ENCODE results near the gene ARSK.

The ARSK gene

GRCh38 chr5:95564450-95564849, 9.5 kb downstream of the ARSK start:
- DNase-seq (ENCODE audit: low spot score) = no peak

GRCh38 chr5:95565280-95565920, 10.5 kb downstream of the ARSK start:
- no peak for DNase-seq (ENCODE audit: low spot score)

- DNase-seq (ENCODE audit: low spot score) = no peak
Observed at GRCh38 chr5:95572016-95572415, 17.1 kb downstream of the ARSK start.

- DNase-seq (ENCODE audit: low spot score) = no peak
Observed at GRCh38 chr5:95581576-95581975, 26.7 kb downstream of the ARSK start.

GRCh38 chr5:95583992-95584391, 29.1 kb downstream of the ARSK start:
- DNase-seq (ENCODE audit: low spot score) = no peak

- DNase-seq (ENCODE audit: low spot score) = no peak
Observed at GRCh38 chr5:95590880-95591279, 36.0 kb downstream of the ARSK start.

- no peak for DNase-seq (ENCODE audit: low spot score)
Observed at GRCh38 chr5:95591490-95591901, 36.6 kb downstream of the ARSK start.

GRCh38 chr5:95595289-95595931, 40.5 kb downstream of the ARSK start:
- no peak for DNase-seq (ENCODE audit: low spot score)

GRCh38 chr5:95599252-95599651, 44.4 kb downstream of the ARSK start:
- no peak for DNase-seq (ENCODE audit: low spot score)

GRCh38 chr5:95600557-95600956, 45.7 kb downstream of the ARSK start:
- no peak for DNase-seq (ENCODE audit: low spot score)

- no peak for DNase-seq (ENCODE audit: low spot score)
Observed at GRCh38 chr5:95605786-95606185, 50.9 kb downstream of the ARSK start.

GRCh38 chr5:95606419-95606818, 51.5 kb downstream of the ARSK start:
- DNase-seq (ENCODE audit: low spot score) = no peak

GRCh38 chr5:95609711-95610110, 54.8 kb downstream of the ARSK start:
- DNase-seq (ENCODE audit: low spot score) = no peak

- no peak for DNase-seq (ENCODE audit: low spot score)
Observed at GRCh38 chr5:95610546-95610945, 55.6 kb downstream of the ARSK start.

GRCh38 chr5:95611396-95611795, 56.5 kb downstream of the ARSK start:
- DNase-seq (ENCODE audit: low spot score) = no peak

GRCh38 chr5:95613514-95613913, 58.6 kb downstream of the ARSK start:
- no peak for DNase-seq (ENCODE audit: low spot score)

- DNase-seq (ENCODE audit: low spot score) = no peak
Observed at GRCh38 chr5:95615164-95615467, 60.2 kb downstream of the ARSK start.

GRCh38 chr5:95617057-95617456, 62.2 kb downstream of the ARSK start:
- no peak for DNase-seq (ENCODE audit: low spot score)

- DNase-seq (ENCODE audit: low spot score) = no peak
Observed at GRCh38 chr5:95619096-95619495, 64.2 kb downstream of the ARSK start.

- no peak for DNase-seq (ENCODE audit: low spot score)
Observed at GRCh38 chr5:95619514-95620029, 64.7 kb downstream of the ARSK start.

- peak; percentile 67 for DNase-seq (ENCODE audit: low spot score)
Observed at GRCh38 chr5:95620030-95620869, 65.3 kb downstream of the ARSK start, which contains the start of gene GPR150. Gene GPR150 (plus strand): TSS chr5:95620087. CDS start chr5:95620276, 189 bp downstream.

- DNase-seq (ENCODE audit: low spot score) = peak; percentile 46
Observed at GRCh38 chr5:95620870-95621838, 66.3 kb downstream of the ARSK start.
